ENCODE results near the gene BUB1.
"Not testable (repeated sequence)": the region's sequence is repeated elsewhere in the genome, so short reads cannot be mapped to it uniquely, and the experiment has no call there.

BUB1 gene

DNA sequence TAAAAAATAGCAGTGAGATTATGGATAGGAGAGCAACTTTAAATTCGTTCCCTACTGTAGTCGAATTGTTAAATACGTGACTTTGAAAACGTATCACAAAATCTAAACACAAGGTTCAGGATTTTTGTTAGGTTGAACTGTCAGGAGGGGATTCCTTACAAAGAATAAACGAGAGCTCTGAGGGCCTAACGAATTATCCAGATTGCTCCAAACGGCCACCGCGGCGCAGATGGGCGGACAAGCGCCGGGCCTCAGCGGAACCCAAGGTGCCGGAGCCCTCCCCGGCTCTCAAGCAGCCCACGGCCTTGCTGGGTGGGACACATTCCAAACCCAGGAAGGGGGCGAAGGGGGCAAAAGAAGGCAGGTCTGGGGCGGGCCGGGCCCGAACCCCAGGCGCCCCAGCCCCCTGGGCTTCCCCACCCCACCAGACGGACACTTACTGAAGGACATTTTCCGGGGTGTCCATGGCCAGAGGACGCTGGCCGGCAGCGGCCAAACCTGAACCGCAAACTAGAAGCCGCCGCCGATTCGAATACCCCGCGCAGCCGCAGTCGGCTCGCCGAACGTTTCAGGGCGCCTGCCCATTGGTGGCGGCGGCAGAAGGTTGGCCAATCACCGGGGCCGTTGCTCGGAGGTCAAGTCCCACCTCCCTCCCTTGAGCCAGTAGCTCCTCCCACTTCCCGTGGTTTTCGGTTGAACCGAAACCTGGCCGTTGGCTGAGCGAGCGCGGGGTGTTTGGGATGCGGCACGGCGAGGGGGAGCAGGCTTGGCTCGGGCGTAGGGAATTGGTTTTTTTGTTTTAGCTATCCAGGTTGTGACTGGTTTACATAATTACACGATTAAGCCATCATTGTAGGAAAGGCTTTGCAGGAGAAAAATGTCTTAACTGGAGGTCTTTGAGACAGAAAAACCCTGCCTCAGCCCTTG, at the start of gene BUB1:
TSS of gene BUB1 (minus strand) at position 534 of the 927 bp plus-strand sequence. CDS start at position 466, 68 bp downstream.
- DNase-seq = peak; percentile 97

DNA sequence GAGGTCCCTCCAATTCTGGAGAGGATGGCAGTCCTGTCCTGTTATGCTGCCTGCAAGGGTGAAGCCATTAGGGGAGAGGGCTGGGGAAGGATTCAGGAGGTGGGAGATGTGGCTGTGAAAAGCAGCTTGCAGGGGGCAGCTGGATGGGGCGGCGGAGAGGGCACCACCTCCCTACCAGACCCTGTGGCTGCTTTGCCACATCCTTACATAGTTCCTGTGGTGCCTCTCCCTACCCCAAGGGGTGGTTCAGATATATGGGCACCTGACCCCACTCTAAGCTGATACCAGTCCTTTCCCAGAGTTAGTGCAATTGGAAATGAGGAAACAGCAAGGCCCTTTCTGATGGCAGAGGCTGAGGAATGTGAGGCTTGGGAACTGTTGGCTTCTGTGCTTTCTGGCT, 48.4 kb upstream of the BUB1 start:
- no peak for DNase-seq

DNA sequence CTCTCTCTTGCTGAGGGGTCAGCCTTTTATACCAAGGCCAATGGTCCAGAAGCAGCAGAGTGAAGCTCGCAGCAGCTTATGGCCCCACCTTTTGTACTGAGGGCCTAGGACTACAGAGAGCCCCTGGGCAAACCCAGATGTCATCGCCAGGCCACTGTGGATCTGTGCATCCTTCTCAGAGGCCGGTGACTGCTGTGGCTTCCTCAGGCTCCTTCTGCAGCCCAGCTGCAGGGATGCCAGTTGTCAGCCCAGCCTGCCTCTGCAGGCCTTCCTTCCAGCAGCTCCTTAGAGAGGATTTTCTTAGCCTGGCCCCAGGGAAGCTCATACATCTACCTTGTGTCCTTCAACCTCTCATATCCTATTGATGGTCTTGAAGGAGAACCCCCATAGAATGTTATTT, 48.0 kb upstream of the BUB1 start:
- no peak for DNase-seq

DNA sequence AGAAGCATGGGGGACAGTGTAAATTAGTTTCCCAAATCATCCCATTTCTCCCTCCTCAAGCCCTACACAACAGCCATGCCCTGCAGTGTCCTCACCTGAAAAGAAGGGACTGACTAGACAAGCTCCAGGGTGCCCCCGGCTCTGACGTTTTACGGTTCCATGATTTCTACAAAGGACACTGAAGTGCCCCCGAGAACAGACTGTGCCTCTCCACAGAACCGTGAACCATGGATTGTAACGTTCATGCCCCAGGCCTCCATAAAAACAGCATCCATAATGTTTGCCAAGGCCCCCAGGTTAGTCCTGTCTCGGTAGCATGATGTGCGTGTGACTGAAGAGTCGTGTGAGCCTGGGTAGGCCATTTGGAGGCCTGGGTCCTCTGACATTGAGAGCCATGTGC, 47.5 kb upstream of the BUB1 start:
- DNase-seq = no peak

DNA sequence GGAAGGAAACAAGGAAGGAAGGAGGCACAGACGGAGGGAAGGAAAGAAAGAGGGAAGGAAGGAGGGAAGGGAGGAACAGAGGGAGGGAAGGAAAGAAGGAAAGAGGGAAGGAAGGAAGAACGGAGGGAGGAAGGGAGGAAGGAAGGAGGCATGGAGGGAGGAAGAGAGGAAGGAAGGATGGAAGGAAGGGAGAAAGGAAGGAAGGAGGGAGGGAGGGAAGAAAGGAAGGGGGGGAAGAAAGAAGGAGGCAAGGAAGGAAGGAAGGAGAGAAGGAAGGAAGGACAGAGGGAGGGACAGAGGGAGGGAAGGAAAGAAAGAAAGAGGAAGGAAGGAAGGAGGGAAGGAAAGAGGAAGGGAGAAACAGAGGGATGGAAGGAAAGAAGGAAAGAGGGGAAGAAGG, 47.0 kb upstream of the BUB1 start:
- DNase-seq = no peak

DNA sequence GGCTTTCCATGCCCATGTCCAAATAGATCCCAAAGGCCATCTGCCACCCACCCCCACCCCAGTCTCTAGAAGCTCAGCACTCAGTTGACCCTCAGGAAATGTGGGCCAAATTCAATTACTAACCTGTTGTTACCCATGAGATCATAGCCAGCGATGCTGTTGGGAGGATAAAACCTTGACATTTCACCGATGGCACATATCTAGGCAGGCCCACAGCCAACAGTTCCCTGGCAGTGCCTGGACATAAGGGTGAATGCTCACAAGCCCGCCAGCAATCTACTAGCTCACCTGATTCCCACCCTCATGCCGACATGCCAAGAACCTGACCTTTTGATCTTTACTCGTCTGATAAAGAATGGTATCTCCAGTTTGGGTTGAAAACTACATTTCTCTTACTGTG, 42.7 kb upstream of the BUB1 start:
- no peak for DNase-seq

DNA sequence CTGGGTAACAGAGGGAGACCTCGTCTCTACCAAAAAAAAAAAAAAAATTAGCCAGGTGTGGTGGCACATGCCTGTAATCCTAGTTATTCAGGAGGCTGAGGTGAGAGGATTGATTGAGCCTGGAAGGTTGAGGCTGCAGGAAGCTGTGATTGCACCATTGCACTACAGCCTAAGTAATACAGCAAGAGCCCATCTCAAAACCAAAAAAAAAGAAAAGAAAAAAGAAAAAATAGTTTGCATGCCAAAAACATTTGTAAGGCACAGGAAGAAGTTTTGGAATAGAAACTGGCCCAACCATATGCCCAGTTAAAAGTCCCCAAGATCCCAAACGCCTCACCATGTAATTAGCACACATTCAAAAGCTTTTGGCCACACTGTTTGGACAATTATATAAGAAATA, 41.1 kb upstream of the BUB1 start:
- no peak for DNase-seq

DNA sequence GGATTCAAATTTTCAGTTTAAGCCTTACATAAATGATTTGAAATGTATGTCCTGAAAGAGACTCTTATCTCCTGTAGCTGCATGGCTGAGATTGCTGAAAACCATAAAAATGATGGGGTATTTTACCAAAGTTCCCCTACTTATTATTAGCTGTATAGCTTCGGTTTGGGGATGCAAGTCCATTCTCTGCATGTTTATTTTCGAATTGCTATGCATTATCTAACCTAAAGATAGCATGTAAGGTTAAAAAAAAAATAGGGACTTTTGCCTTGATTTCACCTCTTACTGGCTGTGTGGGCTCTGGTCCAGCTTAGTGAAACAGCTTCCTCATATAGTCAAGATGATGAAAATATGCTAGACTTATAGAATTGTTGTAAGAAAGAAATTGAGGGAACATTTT, 40.5 kb upstream of the BUB1 start:
- DNase-seq = no peak

DNA sequence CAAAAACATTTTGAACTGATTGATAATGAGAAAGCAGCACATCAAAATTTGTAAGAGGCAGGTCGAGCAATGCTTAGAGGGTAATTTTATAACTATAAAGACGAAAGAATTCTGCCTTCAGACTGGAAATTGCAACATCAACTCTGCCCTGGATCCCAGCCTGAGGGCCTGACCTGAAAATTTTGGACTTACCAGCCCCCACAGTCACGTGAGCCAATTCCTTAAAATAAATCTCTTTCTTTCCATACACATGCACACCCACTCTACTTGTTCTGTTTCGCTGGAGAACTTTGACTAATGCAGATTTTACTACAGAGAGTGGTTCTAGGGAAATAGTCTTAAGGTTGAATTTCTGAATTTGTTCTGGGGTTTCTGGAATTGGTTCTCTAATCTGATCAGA, 39.9 kb upstream of the BUB1 start:
- DNase-seq = no peak

DNA sequence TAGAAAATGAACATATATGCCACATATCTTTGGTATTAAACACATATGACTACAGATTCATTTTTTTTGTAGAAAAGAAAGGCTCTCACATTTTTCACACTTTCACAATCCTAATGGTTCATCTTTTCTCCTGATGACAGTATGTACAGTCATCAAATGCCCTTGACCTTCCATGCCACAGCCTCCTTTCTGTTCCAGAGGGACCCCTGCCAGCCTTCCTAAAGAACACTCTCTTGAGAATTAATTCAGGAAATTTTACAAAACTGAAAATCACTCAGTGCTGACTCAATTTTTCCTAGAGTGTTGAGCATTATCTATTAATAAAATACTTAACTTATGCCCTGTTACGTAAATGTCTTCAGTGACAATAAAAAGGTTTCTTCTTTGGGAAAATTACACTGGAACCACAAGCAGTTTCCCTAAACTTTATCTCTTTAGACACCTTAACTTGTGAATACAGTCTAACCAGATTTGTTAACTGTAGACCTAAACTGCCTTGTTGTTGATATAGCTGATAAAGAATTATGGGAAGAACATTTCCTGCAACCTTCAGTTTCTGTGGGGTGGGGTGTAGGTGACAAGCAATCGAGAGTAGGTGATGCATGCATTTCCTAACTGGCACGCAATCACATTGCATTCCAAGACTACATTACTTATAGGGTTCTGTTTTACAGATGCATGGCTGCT, 39.2 kb upstream of the BUB1 start:
- no peak for DNase-seq

DNA sequence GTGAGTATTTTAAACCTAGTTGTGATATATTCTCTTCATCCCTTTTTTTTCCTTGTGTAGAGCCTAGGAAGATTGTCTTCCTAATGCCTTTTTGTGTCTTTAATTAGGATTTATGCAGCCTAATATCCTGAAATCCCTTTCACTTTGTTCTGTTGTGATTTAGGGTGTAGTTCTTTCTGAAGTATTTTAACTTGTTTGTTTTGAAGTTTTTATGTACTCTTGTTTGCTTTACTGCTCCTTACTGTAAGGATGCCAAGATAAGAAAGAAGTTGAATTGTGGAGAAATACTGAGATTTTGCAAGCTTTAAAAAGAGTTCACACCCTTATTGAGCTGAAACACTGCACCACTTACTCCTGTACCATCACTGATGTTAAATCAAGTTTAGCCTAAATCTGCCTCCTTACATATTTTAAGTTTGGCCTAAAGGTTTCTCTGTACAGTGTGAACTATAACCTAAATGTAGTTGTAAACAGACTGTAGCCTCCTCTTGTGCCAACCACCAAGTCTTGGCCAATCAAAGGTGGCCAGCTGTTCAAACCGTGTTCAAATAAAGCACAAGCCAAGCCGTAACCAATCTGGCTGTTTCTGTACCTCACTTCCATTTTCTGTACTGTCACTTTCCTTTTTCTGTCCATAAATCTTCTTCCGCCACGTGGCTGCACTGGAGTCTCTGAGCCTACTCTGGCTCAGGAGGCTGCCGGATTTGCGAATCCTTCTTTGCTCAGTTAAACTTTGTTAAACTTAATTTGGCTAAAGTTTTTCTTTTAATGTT, 36.8 kb upstream of the BUB1 start:
- no peak for DNase-seq

DNA sequence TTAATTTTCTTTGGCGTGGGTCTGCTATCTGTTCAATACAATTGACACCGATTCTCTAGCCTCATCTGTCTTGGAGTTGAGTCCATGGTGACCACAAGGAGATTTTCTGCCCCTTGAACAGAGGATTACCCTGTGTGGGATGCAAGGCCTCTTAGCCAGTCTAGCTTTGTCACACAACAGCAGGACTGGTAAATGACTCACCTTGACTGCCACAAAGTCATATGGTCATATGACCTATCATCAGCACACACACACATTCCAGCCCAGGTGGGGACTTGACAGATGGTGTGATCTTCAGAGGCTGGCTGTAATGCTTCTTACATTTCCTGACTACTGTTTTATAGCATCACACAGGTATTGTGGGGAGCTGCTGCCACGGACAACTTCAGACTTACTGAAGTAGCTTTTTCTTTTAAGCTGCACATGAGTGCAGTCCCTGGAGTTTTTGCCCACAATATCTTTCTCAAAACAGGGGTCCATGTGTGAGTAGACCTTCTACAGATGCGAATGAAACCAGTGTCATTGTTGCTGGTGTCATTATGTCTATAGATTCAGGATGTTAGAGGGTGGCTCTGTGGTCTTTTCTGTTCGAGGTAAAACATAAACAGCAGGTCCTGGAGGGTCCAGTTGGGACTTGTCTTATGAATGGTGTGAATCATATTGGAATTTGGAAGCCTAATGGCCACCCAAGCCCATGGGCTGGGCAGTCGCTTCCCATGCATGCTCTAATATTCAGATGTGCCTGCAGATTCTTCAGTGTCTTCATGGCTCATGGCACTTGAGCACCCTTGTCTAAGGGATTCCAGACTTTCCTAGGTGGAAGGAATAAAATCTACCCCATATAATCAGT, 35.9 kb upstream of the BUB1 start:
- DNase-seq = no peak

DNA sequence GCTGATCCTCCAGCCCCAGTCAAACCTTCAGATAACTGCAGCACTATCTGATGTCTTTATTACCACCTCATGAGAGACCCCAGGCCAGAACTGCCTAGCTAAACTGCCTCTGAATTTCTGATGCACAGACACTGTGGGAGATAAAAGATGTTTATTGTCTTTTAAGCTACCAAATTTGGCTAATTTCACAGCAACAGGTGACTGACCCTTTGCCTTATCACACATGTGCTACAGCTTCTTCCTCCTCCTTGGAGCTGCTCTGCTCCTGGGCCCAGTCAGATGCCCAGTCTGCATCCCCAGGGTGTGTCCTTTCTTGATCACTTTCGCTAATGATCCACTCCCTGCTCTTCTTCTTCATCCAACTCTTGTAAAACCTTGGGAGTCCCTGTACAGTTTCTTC, 34.9 kb upstream of the BUB1 start:
- no peak for DNase-seq

DNA sequence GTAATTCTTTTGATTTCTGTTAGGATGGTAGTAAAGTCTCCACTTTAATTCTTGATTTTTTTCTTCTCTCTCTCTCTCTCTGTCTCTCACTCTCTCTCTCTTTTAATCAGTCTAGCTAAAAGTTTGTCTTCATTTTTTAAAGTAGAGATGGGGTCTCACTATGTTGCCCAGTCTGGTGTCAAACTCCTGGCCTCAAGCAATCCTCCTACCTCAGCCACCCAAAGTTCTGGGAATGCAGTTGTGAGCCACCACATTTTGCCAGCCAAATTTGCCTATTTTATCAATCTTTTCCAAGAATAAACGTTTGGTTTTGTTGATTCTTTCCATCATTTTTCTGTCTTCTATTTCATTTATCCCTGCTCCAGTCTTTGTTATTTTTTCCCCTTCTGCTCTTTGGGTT, 30.6 kb upstream of the BUB1 start:
- DNase-seq = no peak

DNA sequence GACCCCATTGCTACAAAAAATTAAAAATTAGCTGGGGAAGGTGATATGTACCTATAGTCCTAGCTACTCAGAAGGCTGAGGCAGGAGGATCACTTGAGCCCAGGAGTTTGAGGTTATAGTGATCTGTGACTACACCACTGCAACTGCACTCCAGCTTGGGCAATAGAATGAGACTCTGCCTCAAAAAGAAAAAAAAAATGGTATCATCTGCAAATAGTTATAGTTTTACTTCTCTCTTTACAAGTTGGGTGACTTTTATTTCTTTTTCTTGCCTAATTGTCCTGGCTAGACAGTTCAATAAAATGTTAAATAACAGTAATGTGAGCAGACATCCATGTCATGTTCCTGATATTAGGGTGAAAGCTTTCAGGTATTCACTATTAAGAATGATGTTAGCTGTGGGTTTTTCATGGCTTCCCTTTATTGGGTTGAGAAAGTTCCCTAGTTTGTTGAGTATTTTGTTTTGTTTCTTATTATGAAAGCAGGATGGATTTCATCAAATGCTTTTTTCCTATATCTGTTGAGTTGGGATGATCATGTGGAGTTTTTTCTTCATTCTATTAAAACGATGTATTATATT, 29.6 kb upstream of the BUB1 start:
- no peak for DNase-seq

DNA sequence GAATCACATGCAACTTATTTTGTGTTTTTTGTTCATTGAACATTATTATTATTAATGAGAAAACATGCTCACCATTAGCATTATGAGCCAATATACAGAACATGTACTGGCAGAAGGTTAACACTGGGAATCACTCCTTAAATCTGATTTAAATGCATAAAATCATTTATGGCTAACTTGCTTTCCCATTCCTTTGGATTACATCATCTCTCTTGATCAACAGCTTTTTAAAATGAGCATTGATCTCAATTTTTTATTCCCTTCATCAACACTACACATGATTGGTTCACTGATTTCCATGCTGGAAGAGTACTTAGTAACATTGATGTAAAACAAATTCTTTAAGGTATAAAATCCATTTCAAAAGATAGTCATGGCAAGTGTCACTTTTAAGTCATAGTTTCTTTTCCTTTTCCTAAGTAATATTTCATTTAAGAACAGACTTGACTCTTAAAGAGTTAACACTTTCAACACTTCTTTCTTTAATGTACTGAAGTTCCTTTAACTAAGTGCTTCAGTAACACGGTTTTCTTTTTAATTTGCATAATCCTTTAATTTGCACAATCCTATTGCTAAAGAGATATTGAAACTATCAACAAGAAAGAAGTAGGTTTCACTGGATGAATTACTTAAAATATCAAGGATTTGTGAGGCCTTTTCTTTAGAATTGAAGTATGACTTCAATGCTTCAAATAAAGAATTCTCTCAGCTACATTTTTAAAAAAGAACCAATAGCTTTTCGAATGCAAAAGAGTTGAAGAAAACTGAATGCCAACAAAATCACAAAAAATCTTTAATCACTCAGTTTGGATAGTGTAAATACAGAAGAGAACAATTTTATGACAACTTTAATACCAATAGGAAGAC, 24.9 kb upstream of the BUB1 start:
- DNase-seq = no peak

DNA sequence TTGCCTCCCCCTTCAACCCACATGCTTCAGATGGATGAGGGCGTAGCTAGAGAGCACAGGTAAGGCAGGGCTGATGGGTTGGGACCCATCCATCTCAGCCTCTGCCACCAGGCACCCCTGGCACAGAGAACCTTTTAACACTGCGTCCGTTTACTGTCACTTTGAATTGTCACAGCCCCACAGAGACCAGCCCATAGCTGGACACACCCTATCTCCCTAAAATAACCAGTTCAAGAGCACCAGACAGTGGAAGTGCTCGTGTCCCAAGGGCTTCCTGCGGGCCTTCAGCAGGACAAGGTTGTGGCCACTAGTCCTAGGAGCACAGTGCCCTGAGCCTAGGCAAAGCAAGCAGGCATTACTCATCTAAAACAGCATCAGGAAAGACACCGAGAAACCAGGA, 20.4 kb upstream of the BUB1 start:
- DNase-seq = not testable (repeated sequence)

DNA sequence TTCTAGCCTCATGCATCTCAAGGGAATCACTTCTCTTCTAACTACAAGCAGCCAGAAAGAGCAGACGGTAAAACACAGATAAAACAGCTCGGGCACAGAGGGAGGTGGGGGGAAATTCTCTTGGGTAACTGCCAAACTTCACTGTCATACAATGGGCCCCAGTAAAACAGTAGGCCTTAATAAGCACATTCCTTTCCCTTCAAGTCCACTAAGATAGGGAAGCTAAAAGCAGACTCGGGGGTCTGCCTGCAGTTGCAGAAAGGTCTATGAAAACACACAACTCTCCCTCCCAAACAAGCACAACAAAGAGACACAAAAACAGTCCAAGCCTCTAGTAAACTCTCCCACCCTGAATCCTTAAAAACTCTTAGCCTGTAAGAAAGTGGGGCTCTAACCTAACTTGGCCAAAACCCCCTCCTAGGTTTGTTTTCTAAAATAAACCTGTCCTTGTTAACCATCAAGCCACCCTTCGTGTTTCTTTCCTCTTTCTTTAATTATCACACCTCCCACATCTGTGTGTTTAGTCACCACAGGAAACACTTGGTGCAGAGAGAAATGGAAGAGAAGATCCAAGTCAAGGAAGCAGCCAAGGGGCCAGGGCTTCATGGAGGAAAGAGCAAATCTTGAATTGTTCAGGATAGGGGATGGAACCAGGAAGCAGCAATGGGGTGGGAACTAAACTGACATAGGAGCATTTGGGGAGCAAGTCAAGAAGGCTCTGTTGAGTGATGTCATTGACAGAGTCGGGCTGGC, 17.5 kb upstream of the BUB1 start:
- not testable (repeated sequence) for DNase-seq

DNA sequence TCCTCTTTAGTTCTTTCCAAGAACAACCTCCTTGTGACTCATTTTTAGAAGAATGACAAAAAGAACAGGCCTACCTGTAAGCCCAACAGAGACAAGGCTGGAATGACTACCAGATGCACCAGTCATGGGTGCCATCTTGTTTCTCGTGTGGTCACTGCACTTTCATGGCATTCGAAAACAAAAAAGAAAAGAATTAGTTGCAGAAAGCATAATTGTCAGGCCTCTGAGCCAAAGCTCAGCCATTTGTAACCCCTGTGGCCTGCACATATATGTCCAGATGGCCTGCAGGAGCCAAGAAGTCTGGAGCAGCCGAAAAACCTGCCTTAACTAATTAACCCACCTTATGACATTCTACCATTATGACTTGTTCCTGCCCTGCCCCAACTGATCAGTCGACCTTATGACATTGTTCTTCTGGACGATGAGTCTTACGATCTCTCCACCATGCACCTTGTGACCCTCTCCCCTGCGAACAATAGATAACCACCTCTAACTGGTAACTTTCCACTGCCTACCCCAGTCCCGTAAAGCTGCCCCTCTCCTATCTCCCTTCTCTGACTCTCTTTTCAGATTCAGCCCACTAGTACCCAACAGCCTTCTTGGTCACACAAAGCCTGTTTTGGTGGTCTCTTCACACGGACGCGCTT, 13.9 kb upstream of the BUB1 start:
- no peak for DNase-seq
